ENCODE results near the gene CHRNB2. TPM values are rescaled to one million over a fixed set of nuclear protein-coding genes. Genes with fewer than 3 reads are reported as not detected.
A peak's percentile ranks its signal among the peaks of the same experiment; 100 is the strongest.

The CHRNB2 gene
- polyA plus RNA-seq, 3 donors from 2014 or later, result 0.07 TPM; not detected in 2

- H3K4me3 Mint-ChIP-seq, result peak within 1 kb of the TSS; percentile 92 to 97 (median 95)
- DNase-seq, result peak in 1 of 3 donors; percentile 49
- no peaks in the 10 kb centered on the region for H3K9me3 Mint-ChIP-seq
- peaks cover 6 to 8% (median 7%) of the 10 kb centered on the region in 3 donors for H3K27me3 Mint-ChIP-seq (ENCODE audit: low read depth in 3 of 3)
- H3K4me1 Mint-ChIP-seq, result peaks cover 36 to 55% of the 10 kb centered on the region in 2 donors
- H3K27ac Mint-ChIP-seq, result peak within 1 kb of the TSS; percentile 91 to 97 (median 96)
- peaks cover 6 to 23% (median 8%) of the 10 kb centered on the region in 3 donors for H3K36me3 Mint-ChIP-seq
Observed at GRCh38 chr1:154557939-154558719, 9.4 kb upstream of the CHRNB2 start, which contains the start of gene UBE2Q1. Gene UBE2Q1 (minus strand): TSS chr1:154558662. CDS start chr1:154558553, 109 bp downstream.

- peak overlapping the region; percentile 91 to 97 (median 94) for H3K27ac Mint-ChIP-seq
- H3K36me3 Mint-ChIP-seq, result peaks cover 2 to 15% (median 6%) of the 10 kb centered on the region in 3 donors
- H3K27me3 Mint-ChIP-seq (ENCODE audit: low read depth in 3 of 3), result peaks cover 6 to 8% (median 7%) of the 10 kb centered on the region in 3 donors
- H3K4me1 Mint-ChIP-seq, result peaks cover 36 to 48% of the 10 kb centered on the region in 2 donors
- H3K4me3 Mint-ChIP-seq, result peak overlapping the region; percentile 92 to 97 (median 93)
- DNase-seq, result peak; percentile 100
- no peaks in the 10 kb centered on the region for H3K9me3 Mint-ChIP-seq
Observed at GRCh38 chr1:154558720-154559465, 8.7 kb upstream of the CHRNB2 start.

DNA sequence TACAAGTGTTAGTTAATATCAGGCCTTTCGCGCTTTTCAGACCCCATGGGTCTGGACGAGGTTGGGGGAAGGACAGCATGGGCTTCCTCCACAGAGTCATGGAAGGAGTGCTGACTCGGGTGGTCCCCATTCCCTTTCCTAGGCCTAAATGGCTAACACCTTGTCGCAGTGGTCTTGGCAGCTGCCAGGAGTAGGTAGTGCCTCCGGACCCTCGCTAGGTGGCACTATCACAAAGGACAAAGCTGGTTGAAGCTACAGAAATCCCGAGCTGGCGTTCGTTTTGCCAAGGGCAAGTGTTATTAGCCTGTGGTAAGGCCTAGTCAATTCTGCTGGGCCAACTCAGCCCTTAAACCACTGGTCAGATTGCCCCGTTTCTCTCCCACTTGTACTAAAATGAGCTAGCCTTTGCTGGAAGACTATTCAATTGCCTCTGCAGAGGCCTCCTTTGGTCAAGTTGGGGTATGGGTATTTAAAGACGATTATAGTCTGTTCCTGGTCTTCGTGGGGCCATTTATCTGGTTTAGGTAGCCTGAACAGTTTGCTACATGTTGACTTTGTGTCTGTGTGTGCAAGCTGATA, 8.0 kb upstream of the CHRNB2 start:
- Mint-ChIP-seq H3K36me3 (peaks cover 0 to 11% (median 6%) of the 10 kb centered on the region in 3 donors), H3K27me3 (ENCODE audit: low read depth in 3 of 3) (peaks cover 6 to 8% (median 7%) of the 10 kb centered on the region in 3 donors), H3K27ac (peak overlapping the region; percentile 91 to 97 (median 94)), H3K4me3 (peak overlapping the region; percentile 92 to 97 (median 93)), H3K4me1 (peaks cover 36 to 45% of the 10 kb centered on the region in 2 donors), H3K9me3 (no peaks in the 10 kb centered on the region)
- peak; percentile 77 to 80 (median 78) for DNase-seq

DNA sequence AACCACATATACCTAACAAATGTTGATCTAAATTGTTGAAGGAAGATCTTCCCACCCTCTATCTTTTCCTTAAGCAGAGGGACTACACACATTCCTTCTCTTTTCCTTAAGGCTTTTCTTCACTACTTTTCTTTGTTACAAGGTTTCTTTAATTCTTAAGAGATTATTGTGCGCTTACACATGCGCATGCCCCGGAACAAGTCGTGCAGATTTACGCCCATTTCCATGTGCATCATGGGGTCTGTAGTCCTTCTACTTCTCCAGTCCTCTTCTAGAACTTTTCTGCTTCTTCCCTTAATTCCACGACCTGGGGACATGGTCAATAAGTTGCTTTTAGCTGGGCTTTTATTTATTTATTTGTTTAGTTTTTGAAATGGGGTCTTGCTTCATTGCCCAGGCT, 1.7 kb upstream of the CHRNB2 start:
- Mint-ChIP-seq H3K27me3 (ENCODE audit: low read depth in 3 of 3) (peaks cover 6 to 13% (median 8%) of the 10 kb centered on the region in 3 donors), H3K9me3 (no peaks in the 10 kb centered on the region), H3K36me3 (peaks cover 0 to 4% (median 0%) of the 10 kb centered on the region in 3 donors), H3K27ac (no peak overlapping the region), H3K4me3 (no peak overlapping the region), H3K4me1 (peaks cover 4 to 6% of the 10 kb centered on the region in 2 donors)
- no peak for DNase-seq

DNA sequence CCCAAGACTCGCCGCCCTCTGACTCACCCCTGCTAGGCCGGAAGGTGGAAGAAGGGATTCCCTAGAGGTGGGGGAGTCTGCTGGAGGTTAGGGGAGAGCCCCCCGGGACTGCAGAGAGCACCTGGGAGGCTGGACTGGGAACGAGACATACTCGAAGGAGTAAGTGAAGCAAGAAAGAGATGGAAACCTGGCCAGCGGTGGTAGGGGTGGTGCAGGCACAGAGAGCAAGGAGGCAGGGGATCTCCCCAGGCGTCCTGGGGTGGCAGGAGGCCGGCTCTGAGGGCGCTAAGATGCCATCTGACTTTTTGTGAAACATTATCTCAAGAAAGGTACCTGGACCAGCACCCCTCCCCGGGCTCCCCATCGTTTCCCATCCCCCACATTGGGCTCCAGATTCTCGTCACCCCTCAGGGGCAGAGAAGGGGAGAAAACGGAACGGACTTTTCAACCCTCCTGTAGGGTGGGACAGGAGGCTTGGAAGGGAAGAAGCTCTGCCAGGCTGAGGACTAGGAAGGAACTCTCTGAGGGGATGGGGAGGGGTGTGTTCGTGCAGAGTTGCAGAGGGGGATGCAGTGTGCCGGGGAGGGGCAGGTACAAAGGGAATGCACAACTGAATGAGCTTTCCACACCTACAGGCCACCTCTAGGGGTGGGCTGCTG, 708 bp downstream of the CHRNB2 start:
- DNase-seq, result no peak
- peaks cover 6 to 16% (median 8%) of the 10 kb centered on the region in 3 donors for H3K27me3 Mint-ChIP-seq (ENCODE audit: low read depth in 3 of 3)
- H3K27ac Mint-ChIP-seq, result no peak overlapping the region
- H3K4me1 Mint-ChIP-seq, result peaks cover 4 to 6% of the 10 kb centered on the region in 2 donors
- no peak overlapping the region for H3K4me3 Mint-ChIP-seq
- H3K9me3 Mint-ChIP-seq, result no peaks in the 10 kb centered on the region
- H3K36me3 Mint-ChIP-seq, result peaks cover 0 to 4% (median 0%) of the 10 kb centered on the region in 3 donors

GRCh38 chr1:154571244-154571963, 3.8 kb downstream of the CHRNB2 start:
- DNase-seq, result no peak

DNA sequence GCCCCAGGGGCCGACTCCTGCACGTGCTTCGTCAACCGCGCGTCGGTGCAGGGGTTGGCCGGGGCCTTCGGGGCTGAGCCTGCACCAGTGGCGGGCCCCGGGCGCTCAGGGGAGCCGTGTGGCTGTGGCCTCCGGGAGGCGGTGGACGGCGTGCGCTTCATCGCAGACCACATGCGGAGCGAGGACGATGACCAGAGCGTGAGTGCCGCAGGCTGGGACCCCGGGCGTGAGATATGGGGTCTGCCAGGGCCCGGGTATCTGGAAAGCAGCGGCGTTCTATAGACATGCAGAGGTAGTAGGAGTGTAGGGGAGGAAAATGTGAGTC, 4.3 kb downstream of the CHRNB2 start:
- Mint-ChIP-seq H3K4me3 (no peak overlapping the region), H3K9me3 (no peaks in the 10 kb centered on the region), H3K4me1 (peaks cover 2 to 6% of the 10 kb centered on the region in 2 donors), H3K27ac (no peak overlapping the region), H3K27me3 (ENCODE audit: low read depth in 3 of 3) (peaks cover 4 to 11% (median 6%) of the 10 kb centered on the region in 3 donors), H3K36me3 (no peaks in the 10 kb centered on the region)
- DNase-seq, result no peak

More at GRCh38 chr1:154571244-154571963, 3.8 kb downstream of the CHRNB2 start:
- no peaks in the 10 kb centered on the region for H3K36me3 Mint-ChIP-seq
- no peaks in the 10 kb centered on the region for H3K9me3 Mint-ChIP-seq
- peaks cover 8 to 12% (median 9%) of the 10 kb centered on the region in 3 donors for H3K27me3 Mint-ChIP-seq (ENCODE audit: low read depth in 3 of 3)
- H3K27ac Mint-ChIP-seq, result no peak overlapping the region
- H3K4me1 Mint-ChIP-seq, result peaks cover 4 to 6% of the 10 kb centered on the region in 2 donors
- no peak overlapping the region for H3K4me3 Mint-ChIP-seq

GRCh38 chr1:154572468-154573167, 5.0 kb downstream of the CHRNB2 start:
- Mint-ChIP-seq H3K27me3 (ENCODE audit: low read depth in 3 of 3) (peaks cover 3 to 7% (median 4%) of the 10 kb centered on the region in 3 donors), H3K27ac (no peak overlapping the region), H3K36me3 (no peaks in the 10 kb centered on the region), H3K4me1 (peaks cover 0 to 1% of the 10 kb centered on the region in 2 donors), H3K9me3 (no peaks in the 10 kb centered on the region), H3K4me3 (no peak overlapping the region)
- no peak for DNase-seq

- Mint-ChIP-seq H3K27ac (no peak overlapping the region), H3K4me1 (no peaks in the 10 kb centered on the region), H3K4me3 (no peak overlapping the region), H3K27me3 (ENCODE audit: low read depth in 3 of 3) (peaks cover 3 to 4% (median 3%) of the 10 kb centered on the region in 3 donors), H3K9me3 (no peaks in the 10 kb centered on the region), H3K36me3 (no peaks in the 10 kb centered on the region)
- no peak for DNase-seq
Observed at GRCh38 chr1:154573168-154573510, 5.6 kb downstream of the CHRNB2 start.

DNA sequence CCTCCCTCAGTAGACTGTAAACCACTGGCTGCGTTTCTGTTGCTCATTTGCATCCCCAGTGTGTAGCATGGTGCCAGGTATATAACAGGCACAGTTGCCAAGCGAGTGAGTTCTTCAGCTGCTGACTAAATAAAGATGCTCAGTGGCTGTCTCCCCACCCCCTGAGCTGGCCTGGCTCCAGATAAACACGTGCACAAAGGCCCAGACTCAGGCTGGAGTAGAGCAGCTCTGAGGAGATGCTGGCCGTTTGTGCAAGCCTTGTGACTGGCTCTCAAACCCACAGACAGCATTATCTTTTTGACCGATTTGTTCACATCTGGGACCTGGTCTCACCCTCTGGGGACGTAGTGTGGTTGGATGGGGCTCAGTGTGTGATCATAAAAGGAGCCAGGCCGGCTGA, 7.1 kb downstream of the CHRNB2 start:
- Mint-ChIP-seq H3K27me3 (ENCODE audit: low read depth in 3 of 3) (peaks cover 3 to 5% (median 4%) of the 10 kb centered on the region in 3 donors), H3K36me3 (peaks cover 0 to 8% (median 0%) of the 10 kb centered on the region in 3 donors), H3K4me1 (no peaks in the 10 kb centered on the region), H3K27ac (no peak overlapping the region), H3K9me3 (peaks cover 0 to 1% (median 0%) of the 10 kb centered on the region in 6 donors), H3K4me3 (no peak overlapping the region)
- no peak for DNase-seq

DNA sequence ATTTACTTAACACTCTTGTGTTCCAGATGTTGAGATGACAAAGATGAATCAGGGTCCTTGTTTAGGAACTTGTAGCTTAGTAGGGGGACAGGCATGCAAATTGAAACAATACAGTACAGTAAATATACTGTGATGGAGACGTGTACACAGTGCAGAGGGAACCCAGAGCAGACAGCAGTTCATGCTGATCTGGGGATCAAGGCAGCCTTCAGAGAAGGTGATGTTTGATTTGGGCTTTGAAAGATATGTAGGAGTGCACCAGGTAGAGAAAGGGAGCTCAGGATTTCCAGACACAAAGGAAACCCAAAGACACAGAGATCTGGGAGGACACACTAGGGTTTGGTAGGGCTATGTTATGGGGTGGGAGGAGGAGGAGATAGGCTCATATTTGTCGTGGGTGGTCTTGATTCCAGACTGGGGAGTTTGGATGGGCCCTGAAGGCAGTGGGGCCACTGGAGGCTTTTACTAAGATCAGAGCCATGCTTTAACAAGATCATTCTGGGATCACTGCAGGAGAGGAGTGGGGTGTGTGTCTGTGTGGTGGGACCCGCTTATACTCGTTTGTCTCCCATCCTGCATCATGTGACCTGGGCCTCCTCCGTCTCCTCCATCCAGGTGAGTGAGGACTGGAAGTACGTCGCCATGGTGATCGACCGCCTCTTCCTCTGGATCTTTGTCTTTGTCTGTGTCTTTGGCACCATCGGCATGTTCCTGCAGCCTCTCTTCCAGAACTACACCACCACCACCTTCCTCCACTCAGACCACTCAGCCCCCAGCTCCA, 7.8 kb downstream of the CHRNB2 start:
- peaks cover 0 to 1% (median 0%) of the 10 kb centered on the region in 6 donors for H3K9me3 Mint-ChIP-seq
- H3K36me3 Mint-ChIP-seq, result peaks cover 0 to 10% (median 0%) of the 10 kb centered on the region in 3 donors
- H3K27ac Mint-ChIP-seq, result peak overlapping the region in 1 of 6 donors; percentile 3
- H3K4me3 Mint-ChIP-seq, result no peak overlapping the region
- H3K4me1 Mint-ChIP-seq, result no peaks in the 10 kb centered on the region
- peaks cover 3 to 5% (median 4%) of the 10 kb centered on the region in 3 donors for H3K27me3 Mint-ChIP-seq (ENCODE audit: low read depth in 3 of 3)
- no peak for DNase-seq

Measured in immature natural killer cell (primary cell).